SW480 (cell line): ENCODE measurements around the gene MOXD1.

Experiments
- DNase-seq: peaks from one replicate; pipeline ENCODE4 v3.0.0-alpha.2; 2016; ENCODE audit warnings: low spot score

Gene MOXD1

GRCh38 chr6:132399376-132400074, 1.8 kb downstream of the MOXD1 start:
- DNase-seq = no peak

- no peak for DNase-seq
Measured at GRCh38 chr6:132395015-132395597, 6.2 kb downstream of the MOXD1 start.

- DNase-seq = no peak
Measured at GRCh38 chr6:132392792-132393191, 8.5 kb downstream of the MOXD1 start.

GRCh38 chr6:132392270-132392646, 9.0 kb downstream of the MOXD1 start:
- no peak for DNase-seq

- DNase-seq = no peak
Measured at GRCh38 chr6:132391391-132392269, 9.6 kb downstream of the MOXD1 start.

- no peak for DNase-seq
Measured at GRCh38 chr6:132390451-132390850, 10.8 kb downstream of the MOXD1 start.

GRCh38 chr6:132390017-132390416, 11.3 kb downstream of the MOXD1 start:
- no peak for DNase-seq

GRCh38 chr6:132388291-132388690, 13.0 kb downstream of the MOXD1 start:
- DNase-seq = no peak

GRCh38 chr6:132382630-132383175, 18.6 kb downstream of the MOXD1 start:
- DNase-seq = no peak

GRCh38 chr6:132381381-132381780, 19.9 kb downstream of the MOXD1 start:
- no peak for DNase-seq

GRCh38 chr6:132380358-132381029, 20.8 kb downstream of the MOXD1 start:
- no peak for DNase-seq

GRCh38 chr6:132369526-132369925, 31.7 kb downstream of the MOXD1 start:
- DNase-seq = no peak

- DNase-seq = no peak
Measured at GRCh38 chr6:132368916-132369481, 32.3 kb downstream of the MOXD1 start.

- DNase-seq = no peak
Measured at GRCh38 chr6:132365281-132365907, 35.9 kb downstream of the MOXD1 start.

GRCh38 chr6:132364306-132365074, 36.8 kb downstream of the MOXD1 start:
- DNase-seq = no peak

GRCh38 chr6:132362442-132363185, 38.7 kb downstream of the MOXD1 start:
- no peak for DNase-seq

GRCh38 chr6:132361101-132361500, 40.2 kb downstream of the MOXD1 start:
- no peak for DNase-seq

- no peak for DNase-seq
Measured at GRCh38 chr6:132359886-132360285, 41.4 kb downstream of the MOXD1 start.

- DNase-seq = no peak
Measured at GRCh38 chr6:132357120-132357519, 44.2 kb downstream of the MOXD1 start.
